ENCODE measurements around the gene KCNG1.

KCNG1 gene

DNA sequence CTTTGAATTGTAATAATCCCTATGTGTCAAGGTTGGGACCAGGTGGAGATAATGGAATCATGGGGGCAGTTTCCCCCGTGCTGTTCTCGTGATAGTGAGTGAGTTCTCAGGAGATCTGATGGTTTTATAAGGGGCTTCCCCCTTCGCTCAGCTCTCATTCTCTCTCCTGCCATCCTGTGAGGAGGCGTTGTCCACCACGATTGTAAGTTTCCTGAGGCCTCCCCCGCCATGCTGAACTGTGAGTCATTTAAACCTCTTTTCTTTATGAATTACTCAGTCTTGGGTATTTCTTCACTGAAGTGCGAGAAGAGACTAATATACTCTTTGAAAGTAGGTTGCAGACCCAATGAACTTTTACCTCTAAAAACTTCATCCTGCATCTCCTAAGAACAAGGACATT is 39.2 kb upstream of the KCNG1 start:
- TF ChIP-seq ZNF660 (tag by site-specific recombination; IDR thresholded peaks at IDR 0.05) = no peak
- TF ChIP-seq ZNF621 (tag by site-specific recombination; IDR thresholded peaks at IDR 0.05) = no peak
- TF ChIP-seq ZNF416 (tag by site-specific recombination; IDR thresholded peaks at IDR 0.05) = no peak
- TF ChIP-seq ZNF202 (tag by site-specific recombination; IDR thresholded peaks at IDR 0.05; ENCODE audit: borderline replicate concordance) = no peak
- TF ChIP-seq, protein P1, sequence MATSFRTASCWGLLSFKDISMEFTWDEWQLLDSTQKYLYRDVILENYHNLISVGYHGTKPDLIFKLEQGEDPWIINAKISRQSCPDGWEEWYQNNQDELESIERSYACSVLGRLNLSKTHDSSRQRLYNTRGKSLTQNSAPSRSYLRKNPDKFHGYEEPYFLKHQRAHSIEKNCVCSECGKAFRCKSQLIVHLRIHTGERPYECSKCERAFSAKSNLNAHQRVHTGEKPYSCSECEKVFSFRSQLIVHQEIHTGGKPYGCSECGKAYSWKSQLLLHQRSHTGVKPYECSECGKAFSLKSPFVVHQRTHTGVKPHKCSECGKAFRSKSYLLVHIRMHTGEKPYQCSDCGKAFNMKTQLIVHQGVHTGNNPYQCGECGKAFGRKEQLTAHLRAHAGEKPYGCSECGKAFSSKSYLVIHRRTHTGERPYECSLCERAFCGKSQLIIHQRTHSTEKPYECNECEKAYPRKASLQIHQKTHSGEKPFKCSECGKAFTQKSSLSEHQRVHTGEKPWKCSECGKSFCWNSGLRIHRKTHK (tag by site-specific recombination; IDR thresholded peaks at IDR 0.05) = no peak
- TF ChIP-seq, protein P2, sequence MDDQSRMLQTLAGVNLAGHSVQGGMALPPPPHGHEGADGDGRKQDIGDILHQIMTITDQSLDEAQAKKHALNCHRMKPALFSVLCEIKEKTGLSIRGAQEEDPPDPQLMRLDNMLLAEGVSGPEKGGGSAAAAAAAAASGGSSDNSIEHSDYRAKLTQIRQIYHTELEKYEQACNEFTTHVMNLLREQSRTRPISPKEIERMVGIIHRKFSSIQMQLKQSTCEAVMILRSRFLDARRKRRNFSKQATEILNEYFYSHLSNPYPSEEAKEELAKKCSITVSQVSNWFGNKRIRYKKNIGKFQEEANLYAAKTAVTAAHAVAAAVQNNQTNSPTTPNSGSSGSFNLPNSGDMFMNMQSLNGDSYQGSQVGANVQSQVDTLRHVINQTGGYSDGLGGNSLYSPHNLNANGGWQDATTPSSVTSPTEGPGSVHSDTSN (CRISPR knock-in tag; IDR thresholded peaks at IDR 0.05) = no peak
- TF ChIP-seq EGR2 (tag by site-specific recombination; IDR thresholded peaks at IDR 0.05; ENCODE audit: low read depth) = no peak
- TF ChIP-seq, protein P3, sequence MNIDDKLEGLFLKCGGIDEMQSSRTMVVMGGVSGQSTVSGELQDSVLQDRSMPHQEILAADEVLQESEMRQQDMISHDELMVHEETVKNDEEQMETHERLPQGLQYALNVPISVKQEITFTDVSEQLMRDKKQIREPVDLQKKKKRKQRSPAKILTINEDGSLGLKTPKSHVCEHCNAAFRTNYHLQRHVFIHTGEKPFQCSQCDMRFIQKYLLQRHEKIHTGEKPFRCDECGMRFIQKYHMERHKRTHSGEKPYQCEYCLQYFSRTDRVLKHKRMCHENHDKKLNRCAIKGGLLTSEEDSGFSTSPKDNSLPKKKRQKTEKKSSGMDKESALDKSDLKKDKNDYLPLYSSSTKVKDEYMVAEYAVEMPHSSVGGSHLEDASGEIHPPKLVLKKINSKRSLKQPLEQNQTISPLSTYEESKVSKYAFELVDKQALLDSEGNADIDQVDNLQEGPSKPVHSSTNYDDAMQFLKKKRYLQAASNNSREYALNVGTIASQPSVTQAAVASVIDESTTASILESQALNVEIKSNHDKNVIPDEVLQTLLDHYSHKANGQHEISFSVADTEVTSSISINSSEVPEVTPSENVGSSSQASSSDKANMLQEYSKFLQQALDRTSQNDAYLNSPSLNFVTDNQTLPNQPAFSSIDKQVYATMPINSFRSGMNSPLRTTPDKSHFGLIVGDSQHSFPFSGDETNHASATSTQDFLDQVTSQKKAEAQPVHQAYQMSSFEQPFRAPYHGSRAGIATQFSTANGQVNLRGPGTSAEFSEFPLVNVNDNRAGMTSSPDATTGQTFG (tag by site-specific recombination; IDR thresholded peaks at IDR 0.05; ENCODE audit: borderline replicate concordance) = no peak
- no peak for TF ChIP-seq HOXA7 (CRISPR knock-in tag; IDR thresholded peaks at IDR 0.05; ENCODE audit: borderline replicate concordance)
- TF ChIP-seq ZIC2 (tag by site-specific recombination; IDR thresholded peaks at IDR 0.05) = no peak
- TF ChIP-seq TCF7L2 (IDR thresholded peaks at IDR 0.05; ENCODE audit: borderline replicate concordance, low read depth, low read length) = no peak
- TF ChIP-seq ZNF10 (tag by site-specific recombination; IDR thresholded peaks at IDR 0.05) = no peak
- TF ChIP-seq, protein P4, sequence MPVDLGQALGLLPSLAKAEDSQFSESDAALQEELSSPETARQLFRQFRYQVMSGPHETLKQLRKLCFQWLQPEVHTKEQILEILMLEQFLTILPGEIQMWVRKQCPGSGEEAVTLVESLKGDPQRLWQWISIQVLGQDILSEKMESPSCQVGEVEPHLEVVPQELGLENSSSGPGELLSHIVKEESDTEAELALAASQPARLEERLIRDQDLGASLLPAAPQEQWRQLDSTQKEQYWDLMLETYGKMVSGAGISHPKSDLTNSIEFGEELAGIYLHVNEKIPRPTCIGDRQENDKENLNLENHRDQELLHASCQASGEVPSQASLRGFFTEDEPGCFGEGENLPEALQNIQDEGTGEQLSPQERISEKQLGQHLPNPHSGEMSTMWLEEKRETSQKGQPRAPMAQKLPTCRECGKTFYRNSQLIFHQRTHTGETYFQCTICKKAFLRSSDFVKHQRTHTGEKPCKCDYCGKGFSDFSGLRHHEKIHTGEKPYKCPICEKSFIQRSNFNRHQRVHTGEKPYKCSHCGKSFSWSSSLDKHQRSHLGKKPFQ (tag by site-specific recombination; IDR thresholded peaks at IDR 0.05) = no peak
- TF ChIP-seq ZNF658 (tag by site-specific recombination; IDR thresholded peaks at IDR 0.05) = no peak
- TF ChIP-seq PRDM1 (tag by site-specific recombination; IDR thresholded peaks at IDR 0.05) = no peak
- no peak for TF ChIP-seq ZNF19 (tag by site-specific recombination; IDR thresholded peaks at IDR 0.05; ENCODE audit: low read depth)
- no peak for TF ChIP-seq ZNF510 (tag by site-specific recombination; IDR thresholded peaks at IDR 0.05; ENCODE audit: insufficient replicate concordance)
- no peak for TF ChIP-seq KLF10 (tag by site-specific recombination; IDR thresholded peaks at IDR 0.05)
- TF ChIP-seq ZNF544 (tag by site-specific recombination; IDR thresholded peaks at IDR 0.05) = no peak
- TF ChIP-seq ZNF157 (tag by site-specific recombination; IDR thresholded peaks at IDR 0.05) = no peak
- ChIA-PET POLR2A (no interaction called here), CTCF (no interaction called here)
- Histone ChIP-seq H3K4me3 (ENCODE audit: low read depth, low read length) (no peak overlapping the region), H3K27ac (ENCODE audit: extremely low read depth, low read depth, low read length) (no peak overlapping the region), H3K4me1 (ENCODE audit: control insufficient read depth, insufficient read depth, low read length) (no peaks in the 10 kb centered on the region), H3K9me3 (ENCODE audit: control insufficient read depth, insufficient read depth, low read depth, low read length) (no peaks in the 10 kb centered on the region), H3K36me3 (ENCODE audit: control insufficient read depth in 2 of 2, insufficient read depth in 1 of 2, low read length in 2 of 2) (no peaks in the 10 kb centered on the region)
